GM18907 (cell line): ENCODE data around the gene GSTO2.
"Not testable (repeated sequence)": the region's sequence is repeated elsewhere in the genome, so short reads cannot be mapped to it uniquely, and the experiment has no call there.

Source experiments
- ATAC-seq: cut with Tn5 transposase; IDR thresholded peaks from one replicate; pipeline ENCODE4 v1.9.1; 2021; ENCODE audit warnings: mild to moderate bottlenecking, moderate library complexity; ENCODE audit not compliant: unreplicated experiment

Gene GSTO2

GRCh38 chr10:104268713-104269645 lies at the start of gene GSTO2:
Gene GSTO2, plus strand, starts transcription at chr10:104269184. Its CDS starts 5,732 bp downstream, at chr10:104274916.
- peak; percentile 99 for ATAC-seq

DNA sequence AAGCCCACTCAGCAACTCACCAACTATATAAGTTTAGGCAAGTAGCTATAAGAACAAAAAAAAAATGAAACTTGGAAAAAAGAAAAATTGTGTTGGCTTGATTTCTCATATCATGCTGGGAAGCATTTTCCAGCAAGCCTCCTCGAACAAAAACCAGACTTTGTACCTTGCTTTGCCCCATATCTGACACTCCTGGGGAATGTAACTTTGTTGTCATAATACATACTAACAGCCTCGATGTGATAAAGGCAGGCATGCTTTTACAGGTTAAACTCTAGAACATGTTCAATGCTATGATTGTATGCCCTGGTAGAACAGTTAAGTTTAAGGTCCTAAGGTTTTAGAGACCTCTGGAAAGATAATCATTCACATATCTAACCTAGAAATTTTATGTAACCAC lies 48.5 kb upstream of the GSTO2 start:
- ATAC-seq: no peak

- ATAC-seq: no peak
Measured at GRCh38 chr10:104223304-104223703, 45.7 kb upstream of the GSTO2 start.

- no peak for ATAC-seq
Measured at GRCh38 chr10:104230490-104230889, 38.5 kb upstream of the GSTO2 start.

DNA sequence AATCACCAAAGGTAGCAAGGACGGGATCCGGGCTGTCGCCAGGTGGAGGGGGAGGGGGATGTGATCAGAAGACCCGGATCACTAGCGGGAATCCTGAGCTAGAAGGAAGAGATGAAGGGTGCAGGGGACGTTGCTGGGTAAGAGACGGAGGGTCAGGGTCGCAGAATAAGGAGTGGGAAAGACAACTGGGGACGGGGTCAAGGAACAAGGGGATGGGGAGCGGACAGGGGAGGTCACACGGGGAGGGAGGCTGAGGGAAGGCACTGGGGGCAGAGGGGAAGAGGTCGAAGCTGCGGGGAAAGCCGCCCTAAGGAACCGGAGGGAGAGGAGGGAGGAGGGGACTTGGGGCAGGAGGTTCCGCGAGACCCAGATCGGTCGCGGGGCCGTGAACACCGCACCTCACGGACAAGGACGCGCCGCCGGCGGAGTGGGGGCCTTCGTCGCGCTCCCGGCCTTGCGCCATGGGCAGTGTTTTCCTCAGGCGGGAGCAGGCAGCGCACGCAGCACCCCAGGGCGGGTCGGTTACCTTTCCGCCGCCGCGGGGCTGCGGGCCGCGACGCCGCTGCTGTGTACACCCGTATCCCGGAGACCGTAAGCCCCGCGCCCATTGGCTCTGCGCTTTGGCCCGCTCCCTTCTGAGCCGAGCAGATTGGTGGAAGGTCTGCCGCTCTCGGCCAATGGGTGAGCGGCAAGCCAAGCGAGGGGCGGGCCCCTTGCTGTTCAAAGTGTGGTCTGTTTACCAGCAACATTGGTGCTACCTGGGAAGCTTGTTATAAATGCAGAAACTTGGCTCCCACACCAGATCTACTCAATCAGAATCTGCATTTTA lies 37.0 kb upstream of the GSTO2 start, which contains the start of gene CFAP43:
Gene CFAP43, minus strand, starts transcription at position 581 of the 829 bp plus-strand sequence. Its CDS starts 118 bp downstream, at position 463.
- ATAC-seq: peak; percentile 100

- ATAC-seq: peak; percentile 5
Measured at GRCh38 chr10:104232613-104233102, 36.3 kb upstream of the GSTO2 start.

DNA sequence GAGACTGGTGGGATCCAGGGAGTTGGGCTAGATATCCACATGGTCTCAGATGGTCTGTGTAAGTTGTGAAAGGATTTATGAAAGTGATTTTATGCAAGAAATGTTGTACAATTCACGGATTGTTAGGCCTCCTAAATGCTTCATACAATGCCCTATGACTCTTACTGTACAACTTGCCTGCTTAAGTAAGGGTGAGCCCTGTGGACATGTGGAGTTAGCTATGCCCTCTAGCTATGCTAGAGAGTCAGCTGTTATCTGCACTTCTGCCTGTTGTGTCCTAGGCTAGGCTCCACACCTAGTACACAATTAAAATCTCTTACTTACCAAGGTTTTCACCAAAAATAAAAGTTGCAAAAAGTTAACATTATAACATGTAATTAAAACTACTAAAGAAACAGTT lies 35.2 kb upstream of the GSTO2 start:
- no peak for ATAC-seq

- ATAC-seq: no peak
Measured at GRCh38 chr10:104234934-104235333, 34.0 kb upstream of the GSTO2 start.

GRCh38 chr10:104235801-104236200 lies 33.2 kb upstream of the GSTO2 start:
- ATAC-seq: no peak

GRCh38 chr10:104240078-104240477 lies 28.9 kb upstream of the GSTO2 start:
- ATAC-seq: no peak

DNA sequence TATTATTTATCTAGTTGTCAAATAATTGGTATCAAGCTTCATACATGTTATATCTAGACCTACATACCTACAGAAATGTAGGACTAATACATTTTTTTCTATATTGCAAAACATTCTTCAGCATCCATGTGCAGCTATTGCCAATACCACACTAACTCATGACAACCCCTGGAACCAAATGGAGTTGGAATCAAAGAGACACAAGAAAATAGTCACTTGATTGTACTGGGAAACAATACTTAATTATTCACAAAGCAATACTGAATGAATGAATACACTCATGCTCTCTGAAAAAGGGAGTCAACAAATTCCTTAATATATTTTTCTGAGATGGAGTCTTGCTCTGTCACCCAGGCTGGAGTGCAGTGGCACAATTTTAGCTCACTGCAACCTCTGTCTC lies 26.4 kb upstream of the GSTO2 start:
- no peak for ATAC-seq

GRCh38 chr10:104243009-104243408 lies 26.0 kb upstream of the GSTO2 start:
- ATAC-seq: not testable (repeated sequence)

- ATAC-seq: no peak
Measured at GRCh38 chr10:104243512-104243911, 25.5 kb upstream of the GSTO2 start.

DNA sequence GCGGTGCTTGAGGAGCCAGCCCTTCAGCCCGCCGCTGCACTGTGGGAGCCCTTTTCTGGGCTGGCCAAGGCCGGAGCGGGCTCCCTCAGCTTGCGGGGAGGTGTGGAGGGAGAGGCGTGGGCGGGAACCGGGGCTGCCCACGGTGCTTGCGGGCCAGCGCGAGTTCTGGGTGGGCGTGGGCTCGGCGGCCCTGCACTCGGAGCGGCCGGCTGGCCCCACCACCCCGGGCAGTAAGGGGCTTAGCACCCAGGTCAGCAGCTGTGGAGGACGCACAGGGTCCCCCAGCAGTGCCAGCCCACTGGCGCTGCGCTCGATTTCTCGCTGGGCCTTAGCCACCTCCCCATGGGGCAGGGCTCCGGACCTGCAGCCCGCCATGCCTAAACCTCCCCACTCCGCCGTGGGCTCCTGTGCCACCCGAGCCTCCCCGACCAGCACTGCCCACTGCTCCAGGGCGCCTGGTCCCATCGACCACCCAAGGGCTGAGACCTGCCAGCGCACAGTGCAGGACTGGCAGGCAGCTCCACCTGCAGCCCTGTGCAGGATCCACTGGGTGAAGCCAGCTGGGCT lies 23.8 kb upstream of the GSTO2 start:
- no peak for ATAC-seq

GRCh38 chr10:104246976-104247375 lies 22.0 kb upstream of the GSTO2 start:
- no peak for ATAC-seq

DNA sequence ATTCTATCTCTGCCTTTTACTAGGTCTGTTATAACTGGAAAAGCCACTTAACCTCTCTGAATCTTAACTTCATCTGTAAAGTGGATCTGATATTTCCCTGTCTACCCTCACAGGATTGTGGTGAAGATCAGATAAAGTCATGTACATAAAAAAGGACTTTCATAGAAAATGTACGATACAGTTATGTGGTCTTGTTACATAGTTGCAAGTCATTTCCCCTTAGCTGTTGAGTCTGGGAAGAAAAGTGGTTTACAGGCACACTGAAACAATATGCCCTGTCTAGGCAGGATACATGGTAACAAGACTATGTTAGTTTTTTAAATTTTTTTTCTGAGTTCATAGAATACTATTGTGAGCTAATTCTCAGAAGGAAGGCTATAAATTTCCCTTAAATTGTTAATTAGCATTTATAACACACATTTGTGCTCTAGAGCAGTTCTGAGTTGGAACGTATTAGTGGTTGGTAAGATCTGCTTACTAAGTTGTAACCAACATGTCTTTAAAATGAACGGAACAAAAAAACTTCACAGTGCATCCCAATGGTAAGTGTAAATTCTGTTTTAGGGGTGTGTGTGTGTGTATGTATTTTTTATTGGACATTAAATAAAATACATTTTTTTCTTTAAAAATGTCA lies 21.4 kb upstream of the GSTO2 start:
- ATAC-seq: no peak

DNA sequence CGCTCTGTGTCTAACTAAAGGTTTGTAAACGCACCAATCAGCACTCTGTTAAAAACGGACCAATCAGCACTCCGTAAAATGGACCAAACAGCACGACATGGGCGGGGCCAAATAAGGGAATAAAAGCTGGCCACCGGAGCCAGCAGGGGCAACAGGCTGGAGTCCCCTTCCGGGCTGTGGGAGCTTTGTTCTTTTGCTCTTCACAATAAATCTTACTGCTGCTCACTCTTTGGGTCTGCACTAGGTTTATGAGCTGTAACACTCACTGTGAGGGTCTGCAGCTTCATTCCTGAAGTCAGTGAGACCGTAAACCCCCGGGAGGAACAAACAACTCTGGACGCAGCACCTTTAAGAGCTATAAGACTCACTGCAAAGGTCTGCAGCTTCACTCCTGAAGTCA lies 20.1 kb upstream of the GSTO2 start:
- not testable (repeated sequence) for ATAC-seq

DNA sequence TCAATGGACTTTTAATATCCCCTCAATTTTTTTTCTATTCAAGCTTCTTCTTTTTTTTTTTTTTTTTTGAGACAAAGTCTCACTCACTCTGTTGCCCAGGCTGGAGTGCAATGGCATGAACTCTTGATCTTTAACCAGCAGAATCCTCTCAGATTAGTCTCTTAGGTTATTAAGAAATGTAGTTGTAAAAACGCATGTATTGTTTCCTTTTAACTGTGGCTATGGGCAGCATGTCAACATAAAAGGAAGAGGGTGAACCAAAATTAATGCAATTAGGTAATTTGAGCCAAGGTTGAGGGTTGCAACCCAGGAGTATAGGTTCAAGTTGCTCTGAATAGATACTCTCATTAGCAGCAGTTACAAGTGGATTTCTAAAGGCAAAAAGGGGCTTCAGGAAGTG lies 18.6 kb upstream of the GSTO2 start:
- no peak for ATAC-seq

- no peak for ATAC-seq
Measured at GRCh38 chr10:104251443-104251842, 17.5 kb upstream of the GSTO2 start.

DNA sequence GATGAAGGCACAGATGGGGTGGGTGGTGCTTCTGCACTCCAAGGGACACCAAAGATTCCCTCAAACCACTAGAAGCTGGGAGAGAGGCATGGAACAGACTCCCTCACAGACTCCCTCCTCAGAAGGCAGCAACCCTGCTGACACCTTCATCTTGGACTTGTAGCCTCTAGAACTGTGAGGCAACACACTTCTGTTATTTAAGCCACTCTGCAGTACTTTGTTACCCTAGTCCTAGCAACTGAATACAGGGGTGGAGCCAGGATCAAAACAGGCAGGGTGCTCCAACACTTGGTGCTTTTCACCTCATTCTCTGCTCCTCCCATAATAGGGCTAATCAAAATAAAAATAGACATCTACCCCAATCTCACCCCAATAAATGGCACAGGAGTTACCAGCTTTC lies 16.6 kb upstream of the GSTO2 start:
- ATAC-seq: no peak

GRCh38 chr10:104253106-104253505 lies 15.9 kb upstream of the GSTO2 start:
- no peak for ATAC-seq
